Sigmoid colon (tissue), 7 donors: ENCODE results near the gene HOXD3. TPM values are rescaled to one million over a fixed set of nuclear protein-coding genes. Genes with fewer than 3 reads are reported as not detected.

Experiments
- DNase-seq: peaks from one replicate; pipeline ENCODE4 v3.0.0-alpha.2; 2019
- H3K27ac ChIP-seq, 4 donors: fragments of 200-600 bp; sonication (generic); one replicate each; pipeline ENCODE4 v1.5.1; 2016 to 2019; ENCODE audit warnings: mild to moderate bottlenecking in 1 of 4
- H3K27me3 ChIP-seq, 3 donors: fragments of 200-600 bp; sonication (generic); one replicate each; pipeline ENCODE4 v1.5.1; 2019; ENCODE audit warnings: mild to moderate bottlenecking in 1 of 3
- H3K36me3 ChIP-seq, 4 donors: fragments of 200-600 bp; sonication (generic); one replicate each; pipeline ENCODE4 v1.5.1; 2016 to 2019
- H3K4me1 ChIP-seq, 4 donors: fragments of 200-600 bp; sonication (generic); one replicate each; pipeline ENCODE4 v1.5.1; 2017 to 2019
- H3K4me3 ChIP-seq, 4 donors: fragments of 200-600 bp; sonication (generic); one replicate each; pipeline ENCODE4 v1.5.1; 2017 to 2019; ENCODE audit warnings: mild to moderate bottlenecking in 2 of 4, moderate library complexity in 1 of 4
- H3K9me3 ChIP-seq, 4 donors: fragments of 200-600 bp in 3 of 4; sonication (generic) in 3 of 4; one replicate each; pipeline versions ENCODE4 v1.5.1 to v1.6.1; 2013 to 2019
- CTCF ChIP-seq, 4 experiments: fragments of 450-650 bp in 3 of 4; fragments of 200-600 bp in 1 of 4; IDR thresholded peaks; one replicate each; pipeline ENCODE4 v1.5.1; 2016 to 2019; ENCODE audit warnings: antibody characterized with exemption in 4 of 4, mild to moderate bottlenecking in 3 of 4, moderate library complexity in 2 of 4
- EP300 ChIP-seq, 4 donors: sonication (generic); formaldehyde crosslinking; IDR thresholded peaks; one replicate each; pipeline ENCODE4 v1.6.1; 2017; ENCODE audit warnings: antibody characterized with exemption in 4 of 4
- POLR2A ChIP-seq, 2 donors: fragments of 450-650 bp; IDR thresholded peaks; one replicate each; pipeline ENCODE4 v1.6.1; 2016; ENCODE audit warnings: antibody characterized with exemption in 2 of 2, mild to moderate bottlenecking in 2 of 2, moderate library complexity in 2 of 2
- POLR2AphosphoS5 ChIP-seq, 4 donors: sonication (generic); formaldehyde crosslinking; IDR thresholded peaks; one replicate each; pipeline ENCODE4 v1.6.1; 2017; ENCODE audit warnings: antibody characterized with exemption in 4 of 4
- WGBS, 2 donors: extraction: QIAGEN DNeasy Blood & Tissue Kit; methylation state at CpG; one replicate each; pipeline ENCODE4 v1.1.7; 2013; 5-methylcytosine and 5-hydroxymethylcytosine counted together
- intact Hi-C: fragments of 100-400 bp; cut with DNase I; formaldehyde crosslinking; loops from one replicate; pipeline ENCODE4 v1.15.1; 2023
- polyA plus RNA-seq, 3 donors: library from polyadenylated mRNA; stranded (reverse); fragments of 200-250 nt; gene quantifications; one replicate each; pipeline ENCODE4 v1.2.3, GENCODE V29; 2013
- total RNA-seq, 4 donors: library from RNA; depleted of rRNA; stranded (reverse); fragments of >200 nt; gene quantifications; one replicate each; pipeline ENCODE4 v1.1.0, GENCODE V29; 2016
- donor health status: healthy with polysubstance abuse.
- donor health status: Bipolar disorder and iron deficiency.
- donor health status: healthy.

Gene HOXD3
- total and polyA plus RNA-seq, 7 donors, result 0.60 to 4.6 (median 1.4) TPM

- Histone ChIP-seq H3K36me3 (no peaks in the 10 kb centered on the region), H3K27ac (no peak overlapping the region), H3K27me3 (peaks cover 9 to 76% (median 58%) of the 10 kb centered on the region in 3 donors), H3K4me3 (no peak overlapping the region), H3K9me3 (no peaks in the 10 kb centered on the region), H3K4me1 (peaks cover 0 to 8% (median 1%) of the 10 kb centered on the region in 4 donors)
- no peak for DNase-seq
- TF ChIP-seq EP300 (IDR thresholded peaks at IDR 0.05), result no peak
- no peak for TF ChIP-seq POLR2AphosphoS5 (IDR thresholded peaks at IDR 0.05)
- TF ChIP-seq POLR2A (IDR thresholded peaks at IDR 0.05), result no peak
- TF ChIP-seq CTCF (IDR thresholded peaks at IDR 0.05), result no peak
- intact Hi-C loops, result loop anchor here (10.0 kb wide), 1 partner anchor 668 kb away; no protein-coding TSS in a partner anchor
These were observed 10.5 kb upstream of the HOXD3 start for GRCh38 chr2:176146645-176147044.

- intact Hi-C loops, result loop anchor here (10.0 kb wide), 1 partner anchor 667 kb away; no protein-coding TSS in a partner anchor
- Histone ChIP-seq H3K9me3 (no peaks in the 10 kb centered on the region), H3K4me3 (no peak overlapping the region), H3K4me1 (peaks cover 0 to 8% (median 2%) of the 10 kb centered on the region in 4 donors), H3K36me3 (no peaks in the 10 kb centered on the region), H3K27me3 (peaks cover 12 to 82% (median 62%) of the 10 kb centered on the region in 3 donors), H3K27ac (no peak overlapping the region)
- no peak for DNase-seq
- TF ChIP-seq POLR2A (IDR thresholded peaks at IDR 0.05) (no peak), EP300 (IDR thresholded peaks at IDR 0.05) (no peak), POLR2AphosphoS5 (IDR thresholded peaks at IDR 0.05) (no peak), CTCF (IDR thresholded peaks at IDR 0.05) (no peak)
- 56 to 88% methylated on average over 32 of the region's 32 CpGs for WGBS, 2 donors
These were observed 9.8 kb upstream of the HOXD3 start for GRCh38 chr2:176147210-176147799.

GRCh38 chr2:176147800-176148496, 9.2 kb upstream of the HOXD3 start:
- no peak for DNase-seq
- Histone ChIP-seq H3K36me3 (peaks cover 0 to 6% (median 0%) of the 10 kb centered on the region in 4 donors), H3K27ac (no peak overlapping the region), H3K9me3 (no peaks in the 10 kb centered on the region), H3K4me3 (no peak overlapping the region), H3K27me3 (peaks cover 12 to 89% (median 65%) of the 10 kb centered on the region in 3 donors), H3K4me1 (peaks cover 0 to 8% (median 2%) of the 10 kb centered on the region in 4 donors)
- TF ChIP-seq POLR2AphosphoS5 (IDR thresholded peaks at IDR 0.05) (no peak), EP300 (IDR thresholded peaks at IDR 0.05) (no peak), POLR2A (IDR thresholded peaks at IDR 0.05) (no peak), CTCF (IDR thresholded peaks at IDR 0.05) (no peak)
- intact Hi-C loops, result loop anchor here (10.0 kb wide), 1 partner anchor 667 kb away; no protein-coding TSS in a partner anchor
- 54 to 76% methylated on average over 31 of the region's 31 CpGs for WGBS, 2 donors

- Histone ChIP-seq H3K27ac (no peak overlapping the region), H3K27me3 (peaks cover 12 to 92% (median 74%) of the 10 kb centered on the region in 3 donors), H3K4me1 (peaks cover 0 to 8% (median 2%) of the 10 kb centered on the region in 4 donors), H3K9me3 (no peaks in the 10 kb centered on the region), H3K36me3 (peaks cover 0 to 9% (median 0%) of the 10 kb centered on the region in 4 donors), H3K4me3 (no peak overlapping the region)
- intact Hi-C loops, result loop anchor here (10.0 kb wide), 1 partner anchor 666 kb away; no protein-coding TSS in a partner anchor
- DNase-seq, result no peak
- no peak for TF ChIP-seq POLR2A (IDR thresholded peaks at IDR 0.05)
- TF ChIP-seq CTCF (IDR thresholded peaks at IDR 0.05), result no peak
- no peak for TF ChIP-seq POLR2AphosphoS5 (IDR thresholded peaks at IDR 0.05)
- TF ChIP-seq EP300 (IDR thresholded peaks at IDR 0.05), result no peak
- WGBS, 2 donors, result 69 to 84% methylated on average over 11 of the region's 11 CpGs
These were observed 8.2 kb upstream of the HOXD3 start for GRCh38 chr2:176148751-176149421.
